K562 (cell line): Measurements from ENCODE around the gene KRT76.

Experiments
- MAX ChIP-seq: sonication (generic); formaldehyde crosslinking; IDR thresholded peaks from 2 replicates; pipeline ENCODE4 v1.9.0; 2022; ENCODE audit warnings: mild to moderate bottlenecking, missing genetic modification reagents
- PCBP2 ChIP-seq: fragments of 200-400 bp; formaldehyde crosslinking; IDR thresholded peaks from 2 replicates; pipeline ENCODE4 v1.6.1; 2018; ENCODE audit warnings: low read length, low read depth, mild to moderate bottlenecking, moderate library complexity; ENCODE audit not compliant: poor library complexity, severe bottlenecking
- SNRNP70 ChIP-seq: fragments of 200-400 bp; formaldehyde crosslinking; optimal IDR thresholded peaks from 2 replicates; pipeline ENCODE3; 2017; ENCODE audit warnings: low read depth, low read length

DNA sequence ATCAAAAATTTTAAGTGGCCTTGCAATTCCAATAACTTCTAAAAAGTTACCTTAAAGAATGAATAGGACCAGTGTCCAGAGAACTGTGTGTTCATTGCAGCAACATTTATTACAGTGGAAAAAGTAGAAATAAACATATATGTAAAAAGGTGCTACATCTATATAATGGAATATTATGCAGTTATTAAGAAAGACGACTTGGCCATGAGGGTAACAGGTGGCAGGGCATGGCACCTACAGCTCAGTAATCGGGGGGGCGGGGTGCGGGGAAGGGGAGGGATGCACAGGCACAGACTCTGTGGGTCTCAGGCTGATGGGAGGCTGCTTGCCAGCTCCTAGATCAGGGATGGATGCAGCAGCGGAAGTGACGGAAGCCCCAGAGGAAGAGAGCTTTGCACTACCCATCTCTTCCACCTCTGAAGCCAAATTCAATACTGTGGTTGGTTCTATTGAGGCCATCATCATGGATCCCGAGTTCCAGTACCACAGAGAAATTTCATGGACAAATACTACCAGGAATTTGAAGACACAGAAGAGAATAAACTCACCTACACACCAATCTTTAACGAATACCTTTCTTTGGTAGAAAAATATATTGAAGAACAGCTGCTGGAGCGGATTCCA is 14.0 kb downstream of the KRT76 start:
- TF ChIP-seq SNRNP70 (no peak), PCBP2 (no peak), MAX (no peak)
